AG09319 (cell line): Measurements from ENCODE around the gene DTX2.
"Not testable (repeated sequence)": the region's sequence is repeated elsewhere in the genome, so short reads cannot be mapped to it uniquely, and the experiment has no call there.

ENCODE experiments used
- DNase-seq: peaks from one replicate; pipeline ENCODE4 v3.0.0-alpha.2; 2010; ENCODE audit warnings: low read depth; ENCODE audit errors: extremely low read depth
- CTCF ChIP-seq: IDR thresholded peaks from 2 replicates; pipeline ENCODE4 v1.5.1; 2011; ENCODE audit warnings: low read depth, mild to moderate bottlenecking, inconsistent platforms, low read length, moderate library complexity

The DTX2 gene

GRCh38 chr7:76461464-76462101, at the start of gene DTX2:
TSS of gene DTX2 (plus strand) at chr7:76461709. CDS start at chr7:76480510, 18,801 bp downstream.
- DNase-seq, result not testable (repeated sequence)

- TF ChIP-seq CTCF, result no peak
- DNase-seq, result no peak
Measured at GRCh38 chr7:76412249-76412648, 49.3 kb upstream of the DTX2 start.

DNA sequence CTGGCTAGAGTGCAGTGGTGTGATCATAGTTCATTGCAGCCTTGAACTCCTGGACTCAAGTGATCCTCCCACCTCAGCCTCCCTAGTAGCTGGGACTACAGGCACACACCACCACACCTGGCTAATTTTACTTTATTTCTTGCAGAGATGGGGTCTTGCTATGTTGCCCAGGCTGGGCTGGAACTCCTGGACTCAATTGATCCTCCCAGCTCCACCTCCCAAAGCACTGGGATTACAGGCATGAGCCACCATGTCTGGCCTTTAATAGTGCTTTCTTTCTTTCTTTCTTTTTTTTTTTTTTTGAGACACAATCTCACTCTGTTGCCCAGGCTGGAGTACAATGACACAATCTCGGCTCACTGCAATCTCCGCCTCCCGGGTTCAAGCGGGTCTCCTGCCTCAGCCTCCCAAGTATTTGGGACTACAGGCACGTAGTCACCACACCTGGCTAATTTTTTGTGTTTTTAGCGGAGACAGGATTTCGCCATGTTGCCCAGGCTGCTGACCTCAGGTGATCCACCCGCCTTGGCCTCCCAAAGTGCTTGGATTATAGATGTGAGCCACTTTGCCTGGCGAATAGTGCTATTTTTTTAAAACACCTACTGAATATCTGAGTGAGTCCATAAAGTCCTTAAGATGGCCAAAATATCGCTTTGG, 43.7 kb upstream of the DTX2 start:
- DNase-seq, result not testable (repeated sequence)

- DNase-seq, result peak; percentile 62
Measured at GRCh38 chr7:76421097-76421496, 40.4 kb upstream of the DTX2 start.

DNA sequence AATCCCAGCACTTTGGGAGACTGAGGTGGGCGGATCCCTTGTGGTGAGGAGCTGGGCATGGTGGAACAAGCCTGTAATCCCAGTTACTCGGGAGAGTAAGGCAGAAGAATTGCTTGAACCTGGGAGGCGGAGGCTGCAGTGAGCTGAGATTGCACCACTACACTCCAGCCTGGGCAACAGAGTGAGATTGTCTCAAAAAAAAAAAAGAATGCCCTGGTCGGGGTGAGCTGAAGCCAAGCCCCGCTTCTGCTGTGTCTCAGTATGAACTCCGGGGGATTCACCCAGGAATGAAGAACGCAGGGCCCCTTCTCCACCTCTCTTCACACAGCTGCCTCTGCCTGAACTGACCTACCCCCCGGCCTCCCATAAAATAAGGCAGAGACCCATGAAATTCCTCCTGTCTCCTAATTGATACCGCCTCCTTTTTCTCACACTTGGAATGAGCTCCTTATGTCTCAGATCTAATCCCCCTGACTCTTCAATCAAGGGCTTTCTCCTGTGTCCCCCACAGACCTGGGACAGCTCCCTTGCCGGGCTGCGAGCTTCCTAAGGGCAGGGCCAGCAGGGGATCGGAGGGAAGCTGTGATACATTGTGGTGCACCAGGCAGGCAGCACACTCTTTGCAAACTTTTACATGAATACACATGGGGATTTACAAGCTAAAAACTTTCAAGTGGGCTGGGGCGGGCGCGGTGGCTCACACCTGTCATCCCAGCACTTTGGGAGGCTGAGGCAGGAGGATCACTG, 37.7 kb upstream of the DTX2 start:
- TF ChIP-seq CTCF, result no peak
- no peak for DNase-seq

- no peak for DNase-seq
Measured at GRCh38 chr7:76424413-76425111, 36.9 kb upstream of the DTX2 start, which contains the start of gene ZP3. TSS of gene ZP3 (plus strand) at chr7:76424950. CDS start at chr7:76424965, 15 bp downstream.

DNA sequence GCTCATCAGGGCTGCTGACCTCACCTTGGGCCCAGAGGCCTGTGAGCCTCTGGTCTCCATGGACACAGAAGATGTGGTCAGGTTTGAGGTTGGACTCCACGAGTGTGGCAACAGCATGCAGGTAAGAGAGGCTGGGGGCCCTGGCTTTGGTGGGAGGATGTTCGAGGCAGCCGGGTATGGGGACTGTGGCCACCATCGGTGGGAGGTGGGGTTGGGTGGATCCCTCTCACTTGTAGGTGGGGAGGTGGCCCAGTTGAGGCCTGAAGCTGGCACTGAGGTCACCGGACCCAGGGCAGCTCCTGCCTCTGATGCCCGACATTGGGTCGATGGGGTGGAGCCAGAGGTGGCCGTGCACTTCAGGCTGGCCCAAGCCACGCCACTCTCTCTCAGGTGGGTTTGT, 36.4 kb upstream of the DTX2 start:
- no peak for DNase-seq
- TF ChIP-seq CTCF, result no peak

More at GRCh38 chr7:76424413-76425111, 36.9 kb upstream of the DTX2 start, which contains the start of gene ZP3:
- no peak for TF ChIP-seq CTCF

GRCh38 chr7:76425558-76425957, 36.0 kb upstream of the DTX2 start:
- not testable (repeated sequence) for DNase-seq

GRCh38 chr7:76426246-76426645, 35.3 kb upstream of the DTX2 start:
- no peak for DNase-seq
- TF ChIP-seq CTCF, result no peak
